Activated naive CD8-positive, alpha-beta T cell treated with anti-CD3 and anti-CD28 coated beads for 36 hours (primary cell): Measurements from ENCODE around the gene FLYWCH2. TPM values are rescaled to one million over a fixed set of nuclear protein-coding genes. Genes with fewer than 3 reads are reported as not detected.
"Not testable (repeated sequence)": the region's sequence is repeated elsewhere in the genome, so short reads cannot be mapped to it uniquely, and the experiment has no call there.

Experiments
- DNase-seq: peaks from one replicate; pipeline ENCODE4 v3.0.0; 2021
- H3K27ac Mint-ChIP-seq: one replicate; pipeline ENCODE4 v1.8.0; 2022; ENCODE audit warnings: mild to moderate bottlenecking, moderate library complexity, mixed read lengths
- H3K27me3 Mint-ChIP-seq: one replicate; pipeline ENCODE4 v1.8.0; 2022; ENCODE audit warnings: mild to moderate bottlenecking, mixed read lengths
- H3K36me3 Mint-ChIP-seq: one replicate; pipeline ENCODE4 v1.8.0; 2021; ENCODE audit warnings: mild to moderate bottlenecking, mixed read lengths
- H3K4me1 Mint-ChIP-seq: one replicate; pipeline ENCODE4 v1.8.0; 2021; ENCODE audit warnings: mixed read lengths
- H3K4me3 Mint-ChIP-seq: one replicate; pipeline ENCODE4 v1.8.0; 2022; ENCODE audit warnings: mild to moderate bottlenecking, moderate library complexity, mixed read lengths
- H3K9me3 Mint-ChIP-seq: one replicate; pipeline ENCODE4 v1.8.0; 2022; ENCODE audit warnings: mixed read lengths
- total RNA-seq, 2 experiments: library from RNA; stranded (reverse); gene quantifications; one replicate each; pipeline ENCODE4 v1.2.3, GENCODE V29; 2021

Gene FLYWCH2
- total RNA-seq, 2 experiments from 2014 or later, result 18.0 to 18.3 TPM

- Mint-ChIP-seq H3K4me3 (no peak overlapping the region), H3K9me3 (no peaks in the 10 kb centered on the region), H3K27ac (no peak overlapping the region), H3K27me3 (no peaks in the 10 kb centered on the region), H3K36me3 (no peaks in the 10 kb centered on the region), H3K4me1 (no peaks in the 10 kb centered on the region)
- no peak for DNase-seq
Observed at GRCh38 chr16:2894231-2894630, 11.2 kb downstream of the FLYWCH2 start.

GRCh38 chr16:2895813-2896212, 12.8 kb downstream of the FLYWCH2 start:
- Mint-ChIP-seq H3K36me3 (no peaks in the 10 kb centered on the region), H3K27ac (no peak overlapping the region), H3K27me3 (no peaks in the 10 kb centered on the region), H3K9me3 (no peaks in the 10 kb centered on the region), H3K4me1 (no peaks in the 10 kb centered on the region), H3K4me3 (no peak overlapping the region)
- no peak for DNase-seq

- H3K27me3 Mint-ChIP-seq, result no peaks in the 10 kb centered on the region
- no peaks in the 10 kb centered on the region for H3K4me1 Mint-ChIP-seq
- H3K27ac Mint-ChIP-seq, result no peak overlapping the region
- no peak overlapping the region for H3K4me3 Mint-ChIP-seq
- DNase-seq, result no peak
- no peaks in the 10 kb centered on the region for H3K9me3 Mint-ChIP-seq
- no peaks in the 10 kb centered on the region for H3K36me3 Mint-ChIP-seq
Observed at GRCh38 chr16:2896480-2897010, 13.5 kb downstream of the FLYWCH2 start.

GRCh38 chr16:2897110-2897509, 14.1 kb downstream of the FLYWCH2 start:
- H3K27me3 Mint-ChIP-seq, result no peaks in the 10 kb centered on the region

GRCh38 chr16:2898831-2899563, 16.0 kb downstream of the FLYWCH2 start:
- Mint-ChIP-seq H3K27me3 (no peaks in the 10 kb centered on the region), H3K4me1 (peaks cover 3% of the 10 kb centered on the region), H3K9me3 (no peaks in the 10 kb centered on the region), H3K27ac (no peak overlapping the region), H3K4me3 (no peak overlapping the region), H3K36me3 (no peaks in the 10 kb centered on the region)
- DNase-seq, result no peak

More at GRCh38 chr16:2897110-2897509, 14.1 kb downstream of the FLYWCH2 start:
- no peak overlapping the region for H3K27ac Mint-ChIP-seq
- DNase-seq, result no peak
- no peaks in the 10 kb centered on the region for H3K9me3 Mint-ChIP-seq
- no peak overlapping the region for H3K4me3 Mint-ChIP-seq
- no peaks in the 10 kb centered on the region for H3K4me1 Mint-ChIP-seq
- H3K36me3 Mint-ChIP-seq, result no peaks in the 10 kb centered on the region

GRCh38 chr16:2899564-2900072, 16.6 kb downstream of the FLYWCH2 start:
- Mint-ChIP-seq H3K4me1 (peaks cover 4% of the 10 kb centered on the region), H3K9me3 (no peaks in the 10 kb centered on the region), H3K36me3 (no peaks in the 10 kb centered on the region), H3K27me3 (no peaks in the 10 kb centered on the region), H3K4me3 (no peak overlapping the region), H3K27ac (no peak overlapping the region)
- DNase-seq, result no peak

- no peak for DNase-seq
- Mint-ChIP-seq H3K36me3 (no peaks in the 10 kb centered on the region), H3K4me1 (peaks cover 4% of the 10 kb centered on the region), H3K4me3 (no peak overlapping the region), H3K27me3 (no peaks in the 10 kb centered on the region), H3K27ac (no peak overlapping the region), H3K9me3 (no peaks in the 10 kb centered on the region)
Observed at GRCh38 chr16:2900526-2901075, 17.6 kb downstream of the FLYWCH2 start.

- Mint-ChIP-seq H3K4me3 (no peak overlapping the region), H3K27me3 (no peaks in the 10 kb centered on the region), H3K4me1 (peaks cover 18% of the 10 kb centered on the region), H3K36me3 (no peaks in the 10 kb centered on the region), H3K9me3 (peaks cover 2% of the 10 kb centered on the region), H3K27ac (no peak overlapping the region)
- DNase-seq, result no peak
Observed at GRCh38 chr16:2902337-2903130, 19.5 kb downstream of the FLYWCH2 start.

- Mint-ChIP-seq H3K4me3 (peak overlapping the region; percentile 91), H3K9me3 (peaks cover 2% of the 10 kb centered on the region), H3K27ac (peak overlapping the region; percentile 76), H3K4me1 (peaks cover 20% of the 10 kb centered on the region), H3K36me3 (no peaks in the 10 kb centered on the region), H3K27me3 (no peaks in the 10 kb centered on the region)
- DNase-seq, result peak; percentile 84
Observed at GRCh38 chr16:2904100-2904921, 21.3 kb downstream of the FLYWCH2 start.

GRCh38 chr16:2904922-2905240, 21.9 kb downstream of the FLYWCH2 start:
- Mint-ChIP-seq H3K27me3 (no peaks in the 10 kb centered on the region), H3K4me1 (peaks cover 20% of the 10 kb centered on the region), H3K4me3 (peak overlapping the region; percentile 91), H3K9me3 (peaks cover 2% of the 10 kb centered on the region), H3K27ac (peak overlapping the region; percentile 76), H3K36me3 (no peaks in the 10 kb centered on the region)
- no peak for DNase-seq

GRCh38 chr16:2905241-2905987, 22.4 kb downstream of the FLYWCH2 start:
- peak overlapping the region; percentile 69 for H3K27ac Mint-ChIP-seq
- H3K36me3 Mint-ChIP-seq, result no peaks in the 10 kb centered on the region
- H3K4me1 Mint-ChIP-seq, result peaks cover 20% of the 10 kb centered on the region
- H3K27me3 Mint-ChIP-seq, result no peaks in the 10 kb centered on the region
- DNase-seq, result peak; percentile 98
- peaks cover 2% of the 10 kb centered on the region for H3K9me3 Mint-ChIP-seq
- peak overlapping the region; percentile 91 for H3K4me3 Mint-ChIP-seq

GRCh38 chr16:2905988-2906387, 23.0 kb downstream of the FLYWCH2 start:
- H3K4me1 Mint-ChIP-seq, result peaks cover 20% of the 10 kb centered on the region
- no peaks in the 10 kb centered on the region for H3K27me3 Mint-ChIP-seq
- peaks cover 2% of the 10 kb centered on the region for H3K9me3 Mint-ChIP-seq
- H3K36me3 Mint-ChIP-seq, result no peaks in the 10 kb centered on the region
- no peak for DNase-seq
- peak overlapping the region; percentile 69 for H3K27ac Mint-ChIP-seq
- peak overlapping the region; percentile 74 for H3K4me3 Mint-ChIP-seq

GRCh38 chr16:2907084-2907753, 24.2 kb downstream of the FLYWCH2 start:
- peaks cover 22% of the 10 kb centered on the region for H3K4me1 Mint-ChIP-seq
- H3K27ac Mint-ChIP-seq, H3K4me3 Mint-ChIP-seq, H3K9me3 Mint-ChIP-seq, H3K27me3 Mint-ChIP-seq, H3K36me3 Mint-ChIP-seq: not testable (repeated sequence)
- peak; percentile 43 for DNase-seq
